WERI-Rb-1 (cell line): ENCODE results near the gene MYL5.
"Not testable (repeated sequence)": the region's sequence is repeated elsewhere in the genome, so short reads cannot be mapped to it uniquely, and the experiment has no call there.

ENCODE experiments used
- DNase-seq: peaks from one replicate; pipeline ENCODE4 v3.0.0-alpha.2; 2020
- H3K27ac ChIP-seq: fragments of 250-450 bp; sonication (Bioruptor Pico); 2 replicates; pipeline ENCODE4 v1.5.1; 2020; ENCODE audit warnings: mild to moderate bottlenecking, moderate library complexity
- H3K27me3 ChIP-seq: fragments of 250-450 bp; sonication (Bioruptor Pico); 2 replicates; pipeline ENCODE4 v1.5.1; 2021; ENCODE audit warnings: mild to moderate bottlenecking, low read depth, moderate library complexity; ENCODE audit not compliant: insufficient read depth, severe bottlenecking
- H3K36me3 ChIP-seq: fragments of 250-450 bp; sonication (Bioruptor Pico); 2 replicates; pipeline ENCODE4 v1.5.1; 2020; ENCODE audit warnings: mild to moderate bottlenecking, moderate library complexity
- H3K4me3 ChIP-seq: 2 replicates; pipeline ENCODE4 v1.5.1; 2011; ENCODE audit warnings: low read depth, mild to moderate bottlenecking, control low read depth, low read length
- H3K9me3 ChIP-seq: fragments of 250-450 bp; sonication (Bioruptor Pico); 2 replicates; pipeline ENCODE4 v1.5.1; 2021; ENCODE audit warnings: mild to moderate bottlenecking, moderate library complexity; ENCODE audit not compliant: severe bottlenecking
- CTCF ChIP-seq: IDR thresholded peaks from 2 replicates; pipeline ENCODE4 v1.5.1; 2011; ENCODE audit warnings: low read depth, mild to moderate bottlenecking, control low read depth, inconsistent platforms, low read length

Gene MYL5

GRCh38 chr4:705278-706082, 31.1 kb downstream of the MYL5 start, which contains the start of gene PCGF3:
Gene PCGF3 (plus strand): TSS chr4:705832. CDS start chr4:733681, 27,849 bp downstream.
- Histone ChIP-seq H3K36me3 (peaks cover 21% of the 10 kb centered on the region), H3K27me3 (no peaks in the 10 kb centered on the region), H3K4me3 (peak within 1 kb of the TSS; percentile 90), H3K9me3 (no peaks in the 10 kb centered on the region), H3K27ac (peak within 1 kb of the TSS; percentile 99)
- TF ChIP-seq CTCF = no peak
- peak; percentile 99 for DNase-seq

DNA sequence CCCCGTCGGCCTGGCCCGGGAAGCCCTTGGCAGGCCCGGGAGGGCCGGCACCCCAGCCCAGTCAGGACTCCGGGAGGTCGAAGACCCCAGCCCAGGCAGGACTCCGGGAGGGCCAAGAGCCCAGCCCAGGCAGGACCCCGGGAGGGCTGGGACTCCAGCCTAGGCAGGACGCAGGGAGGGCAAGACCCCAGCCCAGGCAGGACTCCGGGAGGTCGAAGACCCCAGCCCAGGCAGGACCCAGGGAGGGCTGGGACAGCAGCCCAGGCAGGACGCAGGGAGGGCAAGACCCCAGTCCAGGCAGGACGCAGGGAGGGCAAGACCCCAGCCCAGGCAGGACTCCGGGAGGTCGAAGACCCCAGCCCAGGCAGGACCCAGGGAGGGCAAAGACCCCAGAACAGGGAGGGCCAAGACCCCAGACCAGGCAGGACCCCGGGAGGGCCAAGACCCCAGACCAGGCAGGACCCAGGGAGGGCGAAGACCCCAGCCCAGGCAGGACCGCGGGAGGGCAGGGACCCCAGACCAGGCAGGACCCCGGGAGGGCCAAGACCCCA, 31.8 kb downstream of the MYL5 start:
- H3K36me3 ChIP-seq = peaks cover 27% of the 10 kb centered on the region
- not testable (repeated sequence) for H3K27me3 ChIP-seq, H3K9me3 ChIP-seq, DNase-seq
- peak overlapping the region; percentile 99 for H3K27ac ChIP-seq
- H3K4me3 ChIP-seq = peak overlapping the region; percentile 90

DNA sequence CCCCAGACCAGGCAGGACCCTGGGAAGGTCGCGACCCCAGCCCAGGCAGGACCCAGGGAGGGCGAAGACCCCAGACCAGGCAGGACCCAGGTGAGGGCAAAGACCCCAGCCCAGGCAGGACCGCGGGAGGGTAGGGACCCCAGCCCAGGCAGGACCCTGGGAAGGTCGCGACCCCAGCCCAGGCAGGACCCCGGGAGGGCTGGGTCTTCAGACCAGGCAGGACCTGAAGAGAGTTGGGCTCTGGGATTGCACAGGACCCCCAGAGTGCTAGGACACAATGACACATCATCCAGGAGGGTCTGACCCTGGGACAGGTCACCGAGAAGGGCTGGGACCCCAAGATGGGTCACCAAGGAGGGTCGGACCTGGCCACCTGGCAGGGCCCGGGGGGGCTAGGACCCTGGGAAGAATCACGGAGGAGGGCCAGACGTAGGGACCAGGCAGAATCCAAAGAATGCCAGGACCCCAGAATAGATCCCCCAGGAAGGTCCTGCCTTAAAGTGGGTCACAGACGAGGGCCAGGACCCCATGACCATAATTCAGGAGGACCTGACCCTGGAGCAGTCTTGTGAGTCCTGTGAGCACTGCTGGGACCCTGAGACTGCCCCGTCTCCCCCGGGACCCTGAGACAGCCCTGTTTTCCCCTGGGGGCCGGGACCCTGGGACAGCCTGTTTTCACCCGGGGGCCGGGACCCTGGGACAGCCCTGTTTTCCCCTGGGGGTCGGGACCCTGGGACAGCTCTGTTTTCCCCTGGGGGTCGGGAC, 32.7 kb downstream of the MYL5 start:
- DNase-seq = no peak
- no peak for TF ChIP-seq CTCF
- no peak overlapping the region for H3K27ac ChIP-seq
- H3K27me3 ChIP-seq = no peaks in the 10 kb centered on the region
- H3K4me3 ChIP-seq = no peak overlapping the region
- no peaks in the 10 kb centered on the region for H3K9me3 ChIP-seq
- H3K36me3 ChIP-seq = peaks cover 27% of the 10 kb centered on the region

DNA sequence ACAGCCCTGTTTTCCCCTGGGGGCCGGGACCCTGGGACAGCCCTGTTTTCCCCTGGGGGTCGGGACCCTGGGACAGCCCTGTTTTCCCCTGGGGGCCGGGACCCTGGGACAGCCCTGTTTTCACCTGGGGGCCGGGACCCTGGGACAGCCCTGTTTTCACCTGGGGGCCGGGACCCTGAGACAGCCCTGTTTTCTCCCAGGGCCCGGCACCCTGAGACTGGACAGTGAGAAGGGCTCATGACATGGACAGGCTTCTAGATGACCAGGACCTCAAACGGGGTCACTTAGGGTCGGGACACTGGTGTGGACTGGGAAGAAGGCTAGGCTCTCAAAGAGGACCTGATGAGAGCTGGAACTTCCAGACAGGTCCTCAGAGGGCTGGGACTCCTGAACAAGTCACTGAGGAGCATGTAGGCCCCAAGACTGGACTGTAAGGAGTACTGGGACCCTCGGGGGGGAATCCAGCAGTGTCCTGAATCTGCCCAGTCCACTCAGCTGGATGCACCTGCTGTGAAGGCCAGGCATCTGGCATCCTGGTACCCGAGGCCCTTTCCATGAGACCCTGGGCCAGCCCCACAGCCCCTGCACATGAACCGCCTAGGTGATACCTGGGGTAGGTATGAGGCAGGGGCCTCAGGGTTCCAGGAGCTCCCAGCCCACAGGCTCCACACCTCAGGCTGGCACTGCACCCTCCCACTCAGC, 33.7 kb downstream of the MYL5 start:
- no peak for DNase-seq
- Histone ChIP-seq H3K9me3 (no peaks in the 10 kb centered on the region), H3K27me3 (no peaks in the 10 kb centered on the region), H3K27ac (no peak overlapping the region), H3K4me3 (no peak overlapping the region), H3K36me3 (peaks cover 27% of the 10 kb centered on the region)
- TF ChIP-seq CTCF = no peak

DNA sequence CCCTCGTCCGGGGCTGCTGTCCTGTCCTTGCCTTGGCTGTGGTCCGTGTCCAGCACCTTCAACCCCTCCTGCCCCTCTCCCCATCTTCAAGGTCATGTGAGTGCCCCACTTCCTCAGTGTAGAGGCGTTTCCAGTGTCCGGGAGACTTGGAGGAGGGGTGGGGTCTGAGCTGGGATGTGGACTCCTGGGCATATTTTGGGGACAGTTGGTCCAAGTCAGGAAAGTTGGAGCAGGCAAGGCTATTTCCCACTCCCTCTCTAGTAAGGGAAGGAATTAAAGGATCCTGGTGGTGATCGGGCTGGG, 34.2 kb downstream of the MYL5 start:
- no peak overlapping the region for H3K4me3 ChIP-seq
- no peaks in the 10 kb centered on the region for H3K27me3 ChIP-seq
- TF ChIP-seq CTCF = no peak
- H3K9me3 ChIP-seq = no peaks in the 10 kb centered on the region
- no peak overlapping the region for H3K27ac ChIP-seq
- no peak for DNase-seq
- peaks cover 28% of the 10 kb centered on the region for H3K36me3 ChIP-seq

DNA sequence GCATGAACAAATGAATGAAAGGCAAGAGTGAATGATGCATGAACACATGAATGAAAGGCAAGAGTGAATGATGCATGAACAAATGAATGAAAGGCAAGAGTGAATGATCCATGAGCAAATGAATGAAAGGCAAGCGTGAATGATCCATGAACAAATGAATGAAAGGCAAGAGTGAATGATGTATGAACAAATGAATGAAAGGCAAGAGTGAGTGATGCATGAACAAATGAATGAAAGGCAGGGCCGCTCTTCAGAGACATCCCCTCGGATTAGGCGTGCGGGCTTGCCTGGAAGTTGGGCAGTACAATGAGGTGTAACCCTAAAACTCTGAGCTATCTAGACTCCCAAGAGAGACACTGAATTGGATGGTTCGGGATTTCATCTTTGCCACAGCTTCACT, 35.0 kb downstream of the MYL5 start:
- no peak overlapping the region for H3K27ac ChIP-seq
- no peak for TF ChIP-seq CTCF
- H3K9me3 ChIP-seq = no peaks in the 10 kb centered on the region
- DNase-seq = no peak
- H3K27me3 ChIP-seq = no peaks in the 10 kb centered on the region
- no peak overlapping the region for H3K4me3 ChIP-seq
- H3K36me3 ChIP-seq = peaks cover 35% of the 10 kb centered on the region
